GM12801 (cell line): ENCODE data around the gene IPO9.

Source experiments
- CTCF ChIP-seq: IDR thresholded peaks from one replicate; pipeline ENCODE4 v1.5.1; 2011; ENCODE audit warnings: control low read depth; ENCODE audit not compliant: insufficient read length; ENCODE audit errors: extremely low read depth

The IPO9 gene

GRCh38 chr1:201826830-201827229, 2.1 kb upstream of the IPO9 start:
- no peak for TF ChIP-seq CTCF

GRCh38 chr1:201827321-201828216, 1.4 kb upstream of the IPO9 start:
- no peak for TF ChIP-seq CTCF

GRCh38 chr1:201828217-201828819, 639 bp upstream of the IPO9 start:
- TF ChIP-seq CTCF, result no peak

GRCh38 chr1:201831371-201831770, 2.4 kb downstream of the IPO9 start:
- TF ChIP-seq CTCF, result no peak

- no peak for TF ChIP-seq CTCF
Measured at GRCh38 chr1:201834621-201835020, 5.7 kb downstream of the IPO9 start.

GRCh38 chr1:201838381-201838780, 9.4 kb downstream of the IPO9 start:
- TF ChIP-seq CTCF, result no peak

GRCh38 chr1:201840055-201840454, 11.1 kb downstream of the IPO9 start:
- TF ChIP-seq CTCF, result no peak
